GM18517 (cell line): ENCODE measurements around the gene HOXD8.

Experiments used
- ATAC-seq: cut with Tn5 transposase; IDR thresholded peaks from one replicate; pipeline ENCODE4 v1.9.1; 2021; ENCODE audit warnings: mild to moderate bottlenecking, moderate library complexity; ENCODE audit not compliant: unreplicated experiment

HOXD8 gene

GRCh38 chr2:176145085-176145969 is 15.8 kb downstream of the HOXD8 start:
- ATAC-seq, result no peak

- ATAC-seq, result no peak
These were observed 16.6 kb downstream of the HOXD8 start for GRCh38 chr2:176146101-176146500.

GRCh38 chr2:176146645-176147044 is 17.1 kb downstream of the HOXD8 start:
- ATAC-seq, result no peak

- no peak for ATAC-seq
These were observed 17.8 kb downstream of the HOXD8 start for GRCh38 chr2:176147210-176147799.

GRCh38 chr2:176147800-176148496 is 18.4 kb downstream of the HOXD8 start:
- no peak for ATAC-seq

- ATAC-seq, result no peak
These were observed 19.4 kb downstream of the HOXD8 start for GRCh38 chr2:176148751-176149421.

GRCh38 chr2:176149481-176149938 is 20.0 kb downstream of the HOXD8 start:
- no peak for ATAC-seq

GRCh38 chr2:176149939-176150583 is 20.6 kb downstream of the HOXD8 start:
- ATAC-seq, result no peak

- ATAC-seq, result no peak
These were observed 21.3 kb downstream of the HOXD8 start for GRCh38 chr2:176150584-176151441.

GRCh38 chr2:176151442-176152287 is 22.2 kb downstream of the HOXD8 start, which contains the start of gene HOXD4:
Gene HOXD4, plus strand, starts transcription at chr2:176151550. Its CDS starts 84 bp downstream, at chr2:176151634.
- no peak for ATAC-seq

GRCh38 chr2:176152350-176153181 is 23.1 kb downstream of the HOXD8 start:
- ATAC-seq, result no peak

- no peak for ATAC-seq
These were observed 25.2 kb downstream of the HOXD8 start for GRCh38 chr2:176154576-176155252.

GRCh38 chr2:176155356-176156044 is 26.0 kb downstream of the HOXD8 start:
- no peak for ATAC-seq

- ATAC-seq, result no peak
These were observed 26.8 kb downstream of the HOXD8 start for GRCh38 chr2:176156301-176156806.

- ATAC-seq, result no peak
These were observed 27.4 kb downstream of the HOXD8 start, which contains the start of gene HOXD3 for GRCh38 chr2:176156807-176157498. Gene HOXD3, plus strand, starts transcription at chr2:176157307. Its CDS starts 11,808 bp downstream, at chr2:176169115.
